GM23338 (cell line): ENCODE data around the gene TIE1. TPM values are rescaled to one million over a fixed set of nuclear protein-coding genes. Genes with fewer than 3 reads are reported as not detected.

Experiments used
- ATAC-seq: fragments of 200-7000 bp; cut with Tn5 transposase; 3 replicates; pipeline ENCODE4 v1.9.1; 2020
- DNase-seq: peaks from one replicate; pipeline ENCODE4 v3.0.0-alpha.2; 2015; ENCODE audit warnings: low spot score
- H2AFZ ChIP-seq: fragments of 200-600 bp; sonication (generic); 2 replicates; pipeline ENCODE4 v1.8.0; 2016; ENCODE audit warnings: antibody characterized with exemption, mild to moderate bottlenecking, moderate library complexity
- H3F3A ChIP-seq: fragments of 200-600 bp; sonication (generic); replicated peaks from 2 replicates; pipeline ENCODE4 v1.8.0; 2017; ENCODE audit warnings: antibody characterized with exemption, mixed run types, low read depth
- H3K27ac ChIP-seq: fragments of 200-600 bp; sonication (generic); 2 replicates; pipeline ENCODE4 v1.6.1; 2016; ENCODE audit warnings: low read depth
- H3K27me3 ChIP-seq: fragments of 200-600 bp; sonication (generic); 2 replicates; pipeline ENCODE4 v1.8.0; 2016; ENCODE audit warnings: mild to moderate bottlenecking, mixed run types, moderate library complexity; ENCODE audit not compliant: insufficient read depth
- H3K36me3 ChIP-seq: fragments of 200-600 bp; sonication (generic); 2 replicates; pipeline ENCODE4 v1.8.0; 2016; ENCODE audit warnings: mild to moderate bottlenecking; ENCODE audit not compliant: insufficient read depth
- H3K4me1 ChIP-seq: fragments of 200-600 bp; sonication (generic); 2 replicates; pipeline ENCODE4 v1.8.0; 2016; ENCODE audit warnings: mild to moderate bottlenecking, moderate library complexity; ENCODE audit not compliant: insufficient read depth
- H3K4me2 ChIP-seq: fragments of 200-600 bp; sonication (generic); 2 replicates; pipeline ENCODE4 v1.7.1; 2017; ENCODE audit warnings: mixed run types
- H3K4me3 ChIP-seq: fragments of 200-600 bp; sonication (generic); 2 replicates; pipeline ENCODE4 v1.6.1; 2016; ENCODE audit warnings: mixed run types
- H3K79me2 ChIP-seq: fragments of 200-600 bp; sonication (generic); replicated peaks from 2 replicates; pipeline ENCODE4 v1.8.0; 2017; ENCODE audit warnings: mild to moderate bottlenecking; ENCODE audit not compliant: insufficient read depth
- H3K9me2 ChIP-seq: fragments of 200-600 bp; sonication (generic); 2 replicates; pipeline ENCODE4 v1.8.0; 2017; ENCODE audit not compliant: insufficient read depth
- H4K20me1 ChIP-seq: fragments of 200-600 bp; sonication (generic); replicated peaks from 2 replicates; pipeline ENCODE4 v1.8.0; 2017; ENCODE audit warnings: mild to moderate bottlenecking; ENCODE audit not compliant: insufficient read depth
- H3K27ac Mint-ChIP-seq: 2 replicates; pipeline ENCODE4 v1.8.0; 2020; ENCODE audit warnings: inconsistent platforms, mild to moderate bottlenecking, moderate library complexity, mixed read lengths
- H3K27me3 Mint-ChIP-seq: 3 replicates; pipeline ENCODE4 v1.8.0; 2022; ENCODE audit warnings: low read depth, mild to moderate bottlenecking, moderate library complexity, mixed read lengths, inconsistent platforms; ENCODE audit not compliant: insufficient read depth, poor library complexity
- H3K36me3 Mint-ChIP-seq: 3 replicates; pipeline ENCODE4 v1.8.0; 2021; ENCODE audit warnings: low read depth, mild to moderate bottlenecking, inconsistent platforms, moderate library complexity, mixed read lengths
- H3K4me1 Mint-ChIP-seq: 3 replicates; pipeline ENCODE4 v1.8.0; 2020; ENCODE audit warnings: mild to moderate bottlenecking, inconsistent platforms, mixed read lengths
- H3K4me3 Mint-ChIP-seq: 3 replicates; pipeline ENCODE4 v1.8.0; 2021; ENCODE audit warnings: moderate library complexity, mild to moderate bottlenecking, inconsistent platforms, mixed read lengths
- H3K9me3 Mint-ChIP-seq: 3 replicates; pipeline ENCODE4 v1.8.0; 2020; ENCODE audit warnings: moderate library complexity, mild to moderate bottlenecking, inconsistent platforms, mixed read lengths
- CREB1 ChIP-seq: fragments of 250-450 bp; sonication (Bioruptor Pico); IDR thresholded peaks from 2 replicates; pipeline ENCODE4 v1.5.0; 2020; ENCODE audit warnings: low read depth, mild to moderate bottlenecking, moderate library complexity
- CTCF ChIP-seq, 2 experiments: fragments of 200-600 bp in 1 of 2; sonication (generic) in 1 of 2; conservative IDR thresholded peaks; 2 replicates each; pipeline versions ENCODE4 v1.5.1 to v1.6.1; 2016 to 2017; ENCODE audit warnings: antibody characterized with exemption in 2 of 2, low read depth in 2 of 2, mild to moderate bottlenecking in 2 of 2, moderate library complexity in 1 of 2
- ETS1 ChIP-seq: IDR thresholded peaks from 2 replicates; pipeline ENCODE4 v1.6.1; 2016; ENCODE audit warnings: antibody characterized with exemption
- EZH2 ChIP-seq: fragments of 200-600 bp; sonication (generic); IDR thresholded peaks from one replicate; pipeline ENCODE4 v1.8.0; 2017; ENCODE audit warnings: antibody characterized with exemption, mild to moderate bottlenecking, low read depth; ENCODE audit not compliant: unreplicated experiment
- EZH2phosphoT487 ChIP-seq: fragments of 200-600 bp; sonication (generic); IDR thresholded peaks from one replicate; pipeline ENCODE4 v1.8.1; 2018; ENCODE audit warnings: antibody characterized with exemption; ENCODE audit not compliant: unreplicated experiment
- POLR2AphosphoS5 ChIP-seq: IDR thresholded peaks from 2 replicates; pipeline ENCODE4 v1.6.1; 2016; ENCODE audit warnings: antibody characterized with exemption, low read depth
- STAT1 ChIP-seq: IDR thresholded peaks from one replicate; pipeline ENCODE4 v1.6.1; 2016; ENCODE audit warnings: antibody characterized with exemption; ENCODE audit not compliant: unreplicated experiment
- ZNF331 ChIP-seq: fragments of 250-450 bp; sonication (Bioruptor Pico); IDR thresholded peaks from 2 replicates; pipeline ENCODE4 v1.5.0; 2020; ENCODE audit warnings: low read depth, mild to moderate bottlenecking, moderate library complexity
- polyA plus RNA-seq: library from polyadenylated mRNA; unstranded; fragments of >200 nt; fragmentation: Nextera tagmentation; extraction: Ambion mirVana; gene quantifications from 2 replicates; pipeline ENCODE4 v1.2.1, GENCODE V29; 2016
- total RNA-seq: library from RNA; depleted of rRNA; stranded (reverse); fragments of >200 nt; shearing (Covaris generic); gene quantifications from 2 replicates; pipeline ENCODE4 v1.2.3, GENCODE V29; 2014
- TF ChIP-seq, protein P1 (sequence below): IDR thresholded peaks from one replicate; pipeline ENCODE4 v1.6.1; 2018; ENCODE audit warnings: antibody characterized with exemption; ENCODE audit not compliant: unreplicated experiment

TIE1 gene
- total and polyA plus RNA-seq, 2 experiments from 2014 or later: 0.37 to 2.3 TPM

DNA sequence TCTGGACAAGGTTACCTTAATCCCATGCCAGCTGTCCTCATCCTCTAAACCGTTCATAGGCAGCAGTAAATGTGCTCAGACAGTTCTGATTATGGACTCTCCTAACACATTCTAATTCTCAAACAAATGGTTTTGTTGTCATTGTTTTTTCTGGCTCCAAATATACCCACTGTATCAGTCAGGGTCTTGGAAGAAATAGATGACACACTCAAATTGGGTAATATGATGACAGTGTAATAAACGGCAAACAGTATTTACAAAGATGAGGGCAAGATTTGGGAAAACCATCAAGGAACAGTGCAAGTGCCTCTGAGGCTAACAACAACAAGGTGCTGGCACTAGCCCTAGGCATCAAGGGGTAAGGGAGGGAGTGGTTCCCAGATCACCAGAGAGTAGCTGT lies 53.7 kb downstream of the TIE1 start:
- Histone ChIP-seq H3F3A (peaks cover 9% of the 10 kb centered on the region; the same call in 1 of the 2 replicates), H3K4me1 (peaks cover 18% of the 10 kb centered on the region), H3K9me2 (no peaks in the 10 kb centered on the region), H3K4me3 (no peak overlapping the region), H3K27me3 (no peaks in the 10 kb centered on the region), H2AFZ (no peak overlapping the region), H3K27ac (no peak overlapping the region), H3K36me3 (peaks cover under 1% of the 10 kb centered on the region; the same call in 1 of the 2 replicates), H4K20me1 (no peaks in the 10 kb centered on the region; the same call in 1 of the 2 replicates), H3K4me2 (no peak overlapping the region), H3K79me2 (peaks cover 10% of the 10 kb centered on the region)
- no peak overlapping the region; the same call in 2 of the 3 replicates for H3K4me3 Mint-ChIP-seq
- DNase-seq (no peak), ATAC-seq (no peak)
- H3K27ac Mint-ChIP-seq: no peak overlapping the region; the same call in 1 of the 2 replicates
- TF ChIP-seq EZH2phosphoT487 (no peak), CREB1 (CRISPR knock-in tag) (no peak), CTCF (conservative IDR thresholded peaks at IDR 0.05; ENCODE audit: low read depth in 2 of 2) (no peak), POLR2AphosphoS5 (no peak), ZNF331 (CRISPR knock-in tag) (no peak), EZH2 (no peak), STAT1 (no peak)
- TF ChIP-seq, protein P1, sequence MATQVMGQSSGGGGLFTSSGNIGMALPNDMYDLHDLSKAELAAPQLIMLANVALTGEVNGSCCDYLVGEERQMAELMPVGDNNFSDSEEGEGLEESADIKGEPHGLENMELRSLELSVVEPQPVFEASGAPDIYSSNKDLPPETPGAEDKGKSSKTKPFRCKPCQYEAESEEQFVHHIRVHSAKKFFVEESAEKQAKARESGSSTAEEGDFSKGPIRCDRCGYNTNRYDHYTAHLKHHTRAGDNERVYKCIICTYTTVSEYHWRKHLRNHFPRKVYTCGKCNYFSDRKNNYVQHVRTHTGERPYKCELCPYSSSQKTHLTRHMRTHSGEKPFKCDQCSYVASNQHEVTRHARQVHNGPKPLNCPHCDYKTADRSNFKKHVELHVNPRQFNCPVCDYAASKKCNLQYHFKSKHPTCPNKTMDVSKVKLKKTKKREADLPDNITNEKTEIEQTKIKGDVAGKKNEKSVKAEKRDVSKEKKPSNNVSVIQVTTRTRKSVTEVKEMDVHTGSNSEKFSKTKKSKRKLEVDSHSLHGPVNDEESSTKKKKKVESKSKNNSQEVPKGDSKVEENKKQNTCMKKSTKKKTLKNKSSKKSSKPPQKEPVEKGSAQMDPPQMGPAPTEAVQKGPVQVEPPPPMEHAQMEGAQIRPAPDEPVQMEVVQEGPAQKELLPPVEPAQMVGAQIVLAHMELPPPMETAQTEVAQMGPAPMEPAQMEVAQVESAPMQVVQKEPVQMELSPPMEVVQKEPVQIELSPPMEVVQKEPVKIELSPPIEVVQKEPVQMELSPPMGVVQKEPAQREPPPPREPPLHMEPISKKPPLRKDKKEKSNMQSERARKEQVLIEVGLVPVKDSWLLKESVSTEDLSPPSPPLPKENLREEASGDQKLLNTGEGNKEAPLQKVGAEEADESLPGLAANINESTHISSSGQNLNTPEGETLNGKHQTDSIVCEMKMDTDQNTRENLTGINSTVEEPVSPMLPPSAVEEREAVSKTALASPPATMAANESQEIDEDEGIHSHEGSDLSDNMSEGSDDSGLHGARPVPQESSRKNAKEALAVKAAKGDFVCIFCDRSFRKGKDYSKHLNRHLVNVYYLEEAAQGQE: no peak
- H3K4me1 Mint-ChIP-seq: peaks cover 21% of the 10 kb centered on the region
- peaks cover 17% of the 10 kb centered on the region for H3K27me3 Mint-ChIP-seq
- no peaks in the 10 kb centered on the region for H3K9me3 Mint-ChIP-seq
- peaks cover 6% of the 10 kb centered on the region for H3K36me3 Mint-ChIP-seq

- no peaks in the 10 kb centered on the region for H3K27me3 ChIP-seq
- no peak overlapping the region for H3K4me3 ChIP-seq
- Mint-ChIP-seq H3K27me3 (peaks cover 19% of the 10 kb centered on the region), H3K36me3 (peaks cover 11% of the 10 kb centered on the region), H3K4me3 (no peak overlapping the region; the same call in 2 of the 3 replicates), H3K27ac (no peak overlapping the region; the same call in 1 of the 2 replicates), H3K4me1 (peaks cover 21% of the 10 kb centered on the region), H3K9me3 (no peaks in the 10 kb centered on the region)
- H3F3A ChIP-seq: peaks cover 6% of the 10 kb centered on the region; the same call in 1 of the 2 replicates
- no peak overlapping the region for H2AFZ ChIP-seq
- peaks cover 3% of the 10 kb centered on the region for H4K20me1 ChIP-seq
- H3K36me3 ChIP-seq: peaks cover 6% of the 10 kb centered on the region
- ATAC-seq (no peak), DNase-seq (no peak)
- no peak overlapping the region for H3K27ac ChIP-seq
- no peaks in the 10 kb centered on the region for H3K9me2 ChIP-seq
- peaks cover 22% of the 10 kb centered on the region for H3K4me1 ChIP-seq
- TF ChIP-seq ETS1: no peak
- peaks cover 14% of the 10 kb centered on the region for H3K79me2 ChIP-seq
- H3K4me2 ChIP-seq: no peak overlapping the region
These were observed 54.2 kb downstream of the TIE1 start for GRCh38 chr1:43354936-43355335.
